ENCODE data around the gene ACTMAP. TPM values are rescaled to one million over a fixed set of nuclear protein-coding genes. Genes with fewer than 3 reads are reported as not detected.

Gene ACTMAP
- total and polyA plus RNA-seq, 9 donors: 2.1 to 6.5 (median 3.7) TPM

GRCh38 chr19:40695881-40696280 is 54.4 kb downstream of the ACTMAP start:
- H3K9me3 ChIP-seq: no peaks in the 10 kb centered on the region
- no peak for DNase-seq
- WGBS, 3 donors: 84 to 89% (median 87%) methylated on average over 5 of the region's 5 CpGs
- intact Hi-C loops (cut with DNase I): no loop called here
- no peak overlapping the region for H3K27ac ChIP-seq
- no peaks in the 10 kb centered on the region for H3K36me3 ChIP-seq
- no peak overlapping the region for H3K4me3 ChIP-seq
- H3K27me3 ChIP-seq: no peaks in the 10 kb centered on the region
- peaks cover 3% of the 10 kb centered on the region for H3K4me1 ChIP-seq (ENCODE audit: insufficient read depth)
- TF ChIP-seq CTCF (IDR thresholded peaks at IDR 0.05): no peak
- no peak for TF ChIP-seq EP300 (IDR thresholded peaks at IDR 0.05)
- no peak for TF ChIP-seq POLR2A (IDR thresholded peaks at IDR 0.05)

- peaks cover 3% of the 10 kb centered on the region for H3K4me1 ChIP-seq (ENCODE audit: insufficient read depth)
- no peak overlapping the region for H3K4me3 ChIP-seq
- no peaks in the 10 kb centered on the region for H3K27me3 ChIP-seq
- H3K9me3 ChIP-seq: no peaks in the 10 kb centered on the region
- intact Hi-C loops (cut with DNase I): no loop called here
- no peak overlapping the region for H3K27ac ChIP-seq
- DNase-seq: no peak
- H3K36me3 ChIP-seq: no peaks in the 10 kb centered on the region
- TF ChIP-seq POLR2A (IDR thresholded peaks at IDR 0.05) (no peak), EP300 (IDR thresholded peaks at IDR 0.05) (no peak), CTCF (IDR thresholded peaks at IDR 0.05) (no peak)
- 84 to 92% (median 87%) methylated on average over 4 of the region's 4 CpGs for WGBS, 3 donors
Measured at GRCh38 chr19:40693896-40694295, 56.4 kb downstream of the ACTMAP start.

- no peaks in the 10 kb centered on the region for H3K27me3 ChIP-seq
- H3K27ac ChIP-seq: no peak overlapping the region
- H3K4me3 ChIP-seq: no peak overlapping the region
- 83 to 93% (median 85%) methylated on average over 11 of the region's 11 CpGs for WGBS, 3 donors
- intact Hi-C loops (cut with DNase I): no loop called here
- H3K4me1 ChIP-seq (ENCODE audit: insufficient read depth): peaks cover 5% of the 10 kb centered on the region
- H3K9me3 ChIP-seq: no peaks in the 10 kb centered on the region
- TF ChIP-seq POLR2A (IDR thresholded peaks at IDR 0.05) (no peak), EP300 (IDR thresholded peaks at IDR 0.05) (no peak), CTCF (IDR thresholded peaks at IDR 0.05) (no peak)
- no peaks in the 10 kb centered on the region for H3K36me3 ChIP-seq
- DNase-seq: no peak
Measured at GRCh38 chr19:40693150-40693788, 57.0 kb downstream of the ACTMAP start.

GRCh38 chr19:40692212-40692551 is 58.1 kb downstream of the ACTMAP start:
- Histone ChIP-seq H3K27ac (peak overlapping the region; percentile 63 to 87), H3K9me3 (no peaks in the 10 kb centered on the region), H3K4me1 (ENCODE audit: insufficient read depth) (peaks cover 14% of the 10 kb centered on the region), H3K4me3 (no peak overlapping the region), H3K36me3 (no peaks in the 10 kb centered on the region), H3K27me3 (no peaks in the 10 kb centered on the region)
- intact Hi-C loops (cut with DNase I): no loop called here
- DNase-seq: no peak
- TF ChIP-seq CTCF (IDR thresholded peaks at IDR 0.05) (no peak), POLR2A (IDR thresholded peaks at IDR 0.05) (no peak)
- 71 to 72% (median 72%) methylated on average over 7 to 14 of the region's 14 CpGs for WGBS, 3 donors

All from ovary (tissue), 9 donors.